ENCODE measurements around the gene MICAL2. TPM values are rescaled to one million over a fixed set of nuclear protein-coding genes. Genes with fewer than 3 reads are reported as not detected.

MICAL2 gene
- total RNA-seq, 2 donors from 2014 or later, result 1.5 to 1.9 TPM

- no peaks in the 10 kb centered on the region for H3K9me3 Mint-ChIP-seq
- no peak for TF ChIP-seq CTCF (conservative IDR thresholded peaks at IDR 0.05)
- WGBS, 2 experiments (ENCODE audit: insufficient coverage in 1 of 2, insufficient read length in 1 of 2), result 86 to 90% methylated on average over 6 to 7 of the region's 7 CpGs
- no peak overlapping the region for H3K4me3 Mint-ChIP-seq
- no peaks in the 10 kb centered on the region for H3K36me3 ChIP-seq (ENCODE audit: control insufficient read depth, insufficient read depth, low read length)
- H3K9me3 ChIP-seq (ENCODE audit: control insufficient read depth, low read length), result no peaks in the 10 kb centered on the region
- H3K27me3 ChIP-seq (ENCODE audit: control insufficient read depth, insufficient read depth, low read length, poor library complexity, severe bottlenecking), result no peaks in the 10 kb centered on the region
- no peak overlapping the region for H3K27ac ChIP-seq (ENCODE audit: low read depth, low read length)
- peak overlapping the region; percentile 64 for H3K27ac Mint-ChIP-seq
- no peaks in the 10 kb centered on the region for H3K27me3 Mint-ChIP-seq (ENCODE audit: insufficient read depth)
- H3K4me1 Mint-ChIP-seq, result peaks cover 25% of the 10 kb centered on the region
- H3K4me1 ChIP-seq (ENCODE audit: control insufficient read depth, insufficient read depth, low read length), result peaks cover 15% of the 10 kb centered on the region
- H3K36me3 Mint-ChIP-seq (ENCODE audit: low read depth), result no peaks in the 10 kb centered on the region
- DNase-seq, result no peak
- H3K9ac ChIP-seq (ENCODE audit: extremely low read depth, low read length, poor library complexity, severe bottlenecking), result no peak overlapping the region
- H3K4me3 ChIP-seq (ENCODE audit: low read length), result no peak overlapping the region
These were observed 149.6 kb downstream of the MICAL2 start for GRCh38 chr11:12259956-12260355.

GRCh38 chr11:12260731-12261521, 150.5 kb downstream of the MICAL2 start:
- no peak for TF ChIP-seq CTCF (conservative IDR thresholded peaks at IDR 0.05)
- Histone ChIP-seq H3K4me3 (ENCODE audit: low read length) (no peak overlapping the region), H3K27me3 (ENCODE audit: control insufficient read depth, insufficient read depth, low read length, poor library complexity, severe bottlenecking) (no peaks in the 10 kb centered on the region), H3K9me3 (ENCODE audit: control insufficient read depth, low read length) (no peaks in the 10 kb centered on the region), H3K36me3 (ENCODE audit: control insufficient read depth, insufficient read depth, low read length) (no peaks in the 10 kb centered on the region), H3K4me1 (ENCODE audit: control insufficient read depth, insufficient read depth, low read length) (peaks cover 15% of the 10 kb centered on the region), H3K9ac (ENCODE audit: extremely low read depth, low read length, poor library complexity, severe bottlenecking) (no peak overlapping the region), H3K27ac (ENCODE audit: low read depth, low read length) (no peak overlapping the region)
- Mint-ChIP-seq H3K27me3 (ENCODE audit: insufficient read depth) (no peaks in the 10 kb centered on the region), H3K9me3 (no peaks in the 10 kb centered on the region), H3K4me3 (no peak overlapping the region), H3K27ac (peak overlapping the region; percentile 36), H3K36me3 (ENCODE audit: low read depth) (no peaks in the 10 kb centered on the region), H3K4me1 (peaks cover 25% of the 10 kb centered on the region)
- whole genome bisulfite sequencing, 2 experiments (ENCODE audit: insufficient coverage in 1 of 2, insufficient read length in 1 of 2), result 90 to 91% methylated on average over 3 to 8 of the region's 8 CpGs
- DNase-seq, result no peak

GRCh38 chr11:12261551-12261950, 151.2 kb downstream of the MICAL2 start:
- H3K4me1 ChIP-seq (ENCODE audit: control insufficient read depth, insufficient read depth, low read length), result peaks cover 15% of the 10 kb centered on the region
- 92 to 98% methylated on average over 5 of the region's 5 CpGs for whole genome bisulfite sequencing, 2 experiments (ENCODE audit: insufficient coverage in 1 of 2, insufficient read length in 1 of 2)
- peaks cover 25% of the 10 kb centered on the region for H3K4me1 Mint-ChIP-seq
- DNase-seq, result no peak
- no peak overlapping the region for H3K9ac ChIP-seq (ENCODE audit: extremely low read depth, low read length, poor library complexity, severe bottlenecking)
- no peaks in the 10 kb centered on the region for H3K9me3 Mint-ChIP-seq
- H3K9me3 ChIP-seq (ENCODE audit: control insufficient read depth, low read length), result no peaks in the 10 kb centered on the region
- H3K27me3 ChIP-seq (ENCODE audit: control insufficient read depth, insufficient read depth, low read length, poor library complexity, severe bottlenecking), result no peaks in the 10 kb centered on the region
- H3K27ac Mint-ChIP-seq, result no peak overlapping the region
- H3K27me3 Mint-ChIP-seq (ENCODE audit: insufficient read depth), result no peaks in the 10 kb centered on the region
- H3K4me3 ChIP-seq (ENCODE audit: low read length), result no peak overlapping the region
- no peak overlapping the region for H3K27ac ChIP-seq (ENCODE audit: low read depth, low read length)
- H3K36me3 Mint-ChIP-seq (ENCODE audit: low read depth), result no peaks in the 10 kb centered on the region
- H3K36me3 ChIP-seq (ENCODE audit: control insufficient read depth, insufficient read depth, low read length), result no peaks in the 10 kb centered on the region
- TF ChIP-seq CTCF (conservative IDR thresholded peaks at IDR 0.05), result no peak
- H3K4me3 Mint-ChIP-seq, result no peak overlapping the region
